ENCODE data around the gene GRIP2. TPM values are rescaled to one million over a fixed set of nuclear protein-coding genes. Genes with fewer than 3 reads are reported as not detected.

GRIP2 gene
- polyA plus RNA-seq, 1 experiment: not detected

DNA sequence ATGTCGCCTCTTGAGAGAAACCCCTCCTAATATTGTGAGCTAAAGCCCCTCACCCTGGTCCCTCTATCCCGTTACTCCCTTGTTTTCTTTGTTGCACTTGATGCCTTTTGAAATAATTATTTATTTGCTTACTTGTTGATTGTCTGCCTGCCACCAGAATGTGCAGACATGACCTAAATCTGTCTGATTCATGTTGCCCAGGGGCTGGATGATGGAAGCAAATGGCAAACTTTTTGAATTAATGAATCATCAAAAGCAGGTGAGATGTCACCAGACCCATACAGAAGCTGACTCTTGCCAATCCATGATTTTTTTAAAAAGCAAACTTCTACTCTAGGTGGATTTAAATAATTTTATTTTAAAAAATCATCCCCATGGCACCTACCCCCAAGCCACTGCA is 49.3 kb downstream of the GRIP2 start:
- POLR2A ChIA-PET: no interaction called here
- DNase-seq (ENCODE audit: low read depth, low spot score): no peak
- CTCF ChIA-PET: interaction anchor here (1.5 kb wide), 2 partner anchors 18 to 287 kb away, joined by 4 read pairs; no protein-coding TSS in a partner anchor
- H3K4me3 ChIP-seq (ENCODE audit: low read depth, low read length): no peak overlapping the region
- no peaks in the 10 kb centered on the region for H3K9me3 ChIP-seq (ENCODE audit: control insufficient read depth, insufficient read depth, low read length)
- no peak overlapping the region for H3K27ac ChIP-seq (ENCODE audit: low read depth, low read length)
- TF ChIP-seq, protein P1, sequence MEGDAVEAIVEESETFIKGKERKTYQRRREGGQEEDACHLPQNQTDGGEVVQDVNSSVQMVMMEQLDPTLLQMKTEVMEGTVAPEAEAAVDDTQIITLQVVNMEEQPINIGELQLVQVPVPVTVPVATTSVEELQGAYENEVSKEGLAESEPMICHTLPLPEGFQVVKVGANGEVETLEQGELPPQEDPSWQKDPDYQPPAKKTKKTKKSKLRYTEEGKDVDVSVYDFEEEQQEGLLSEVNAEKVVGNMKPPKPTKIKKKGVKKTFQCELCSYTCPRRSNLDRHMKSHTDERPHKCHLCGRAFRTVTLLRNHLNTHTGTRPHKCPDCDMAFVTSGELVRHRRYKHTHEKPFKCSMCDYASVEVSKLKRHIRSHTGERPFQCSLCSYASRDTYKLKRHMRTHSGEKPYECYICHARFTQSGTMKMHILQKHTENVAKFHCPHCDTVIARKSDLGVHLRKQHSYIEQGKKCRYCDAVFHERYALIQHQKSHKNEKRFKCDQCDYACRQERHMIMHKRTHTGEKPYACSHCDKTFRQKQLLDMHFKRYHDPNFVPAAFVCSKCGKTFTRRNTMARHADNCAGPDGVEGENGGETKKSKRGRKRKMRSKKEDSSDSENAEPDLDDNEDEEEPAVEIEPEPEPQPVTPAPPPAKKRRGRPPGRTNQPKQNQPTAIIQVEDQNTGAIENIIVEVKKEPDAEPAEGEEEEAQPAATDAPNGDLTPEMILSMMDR (IDR thresholded peaks at IDR 0.05; ENCODE audit: low read depth, low read length): no peak
- H3K27me3 ChIP-seq (ENCODE audit: control insufficient read depth, insufficient read depth, low read length): no peaks in the 10 kb centered on the region

DNA sequence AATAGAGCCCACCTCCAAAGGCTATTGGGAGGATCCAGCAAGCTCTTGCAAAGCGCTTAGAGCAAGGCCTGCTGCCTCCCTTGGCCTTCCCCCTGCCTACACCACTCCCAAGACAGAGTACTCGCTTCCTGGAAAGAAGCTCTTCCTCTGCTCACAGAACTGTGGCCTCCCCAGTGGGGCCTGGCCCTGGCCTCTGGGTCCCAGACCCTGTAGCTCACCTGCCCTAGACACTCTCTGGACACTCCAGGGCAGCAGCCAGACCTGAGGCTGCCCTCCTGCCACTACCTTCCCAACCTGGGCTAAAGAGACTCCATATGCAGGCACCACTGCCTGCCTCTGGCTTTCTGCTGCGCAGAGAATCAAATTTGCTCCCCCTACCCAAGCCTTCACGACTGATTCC is 49.9 kb downstream of the GRIP2 start:
- H3K9me3 ChIP-seq (ENCODE audit: control insufficient read depth, insufficient read depth, low read length): no peaks in the 10 kb centered on the region
- no peak for DNase-seq (ENCODE audit: low read depth, low spot score)
- TF ChIP-seq, protein P1 (IDR thresholded peaks at IDR 0.05; ENCODE audit: low read depth, low read length): no peak
- no peak overlapping the region for H3K4me3 ChIP-seq (ENCODE audit: low read depth, low read length)
- CTCF ChIA-PET: interaction anchor here (0.5 to 1.5 kb wide), 3 partner anchors 19 to 287 kb away, joined by 4 to 7 read pairs (median 4); no protein-coding TSS in a partner anchor
- H3K27ac ChIP-seq (ENCODE audit: low read depth, low read length): no peak overlapping the region
- no peaks in the 10 kb centered on the region for H3K27me3 ChIP-seq (ENCODE audit: control insufficient read depth, insufficient read depth, low read length)
- POLR2A ChIA-PET: no interaction called here

DNA sequence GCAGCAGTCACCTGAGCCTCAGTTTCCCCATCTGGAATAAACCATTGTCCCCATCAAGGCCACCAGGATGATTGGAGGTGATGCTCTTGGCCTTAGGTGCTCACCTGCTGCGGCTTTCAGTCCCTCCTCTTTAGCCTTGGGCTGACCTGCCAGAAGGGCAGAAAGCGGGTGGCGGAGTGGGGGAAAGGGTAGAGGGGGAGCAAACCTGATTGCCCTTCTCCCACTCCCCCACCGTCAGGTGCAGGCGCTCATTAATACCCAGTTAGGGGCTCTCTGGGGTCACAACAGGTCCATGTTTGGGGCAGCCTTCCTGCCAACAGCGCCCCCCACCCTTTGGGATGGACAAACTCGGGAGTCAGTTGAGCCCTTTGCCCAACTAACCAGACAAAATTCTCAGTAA is 50.5 kb downstream of the GRIP2 start:
- ChIA-PET POLR2A (no interaction called here), CTCF (interaction anchor here (0.5 to 1.2 kb wide), 3 partner anchors 19 to 21 kb away, joined by 4 to 7 read pairs (median 5); no protein-coding TSS in a partner anchor)
- H3K4me3 ChIP-seq (ENCODE audit: low read depth, low read length): no peak overlapping the region
- no peaks in the 10 kb centered on the region for H3K27me3 ChIP-seq (ENCODE audit: control insufficient read depth, insufficient read depth, low read length)
- no peaks in the 10 kb centered on the region for H3K9me3 ChIP-seq (ENCODE audit: control insufficient read depth, insufficient read depth, low read length)
- no peak for DNase-seq (ENCODE audit: low read depth, low spot score)
- no peak overlapping the region for H3K27ac ChIP-seq (ENCODE audit: low read depth, low read length)
- TF ChIP-seq, protein P1 (IDR thresholded peaks at IDR 0.05; ENCODE audit: low read depth, low read length): no peak

DNA sequence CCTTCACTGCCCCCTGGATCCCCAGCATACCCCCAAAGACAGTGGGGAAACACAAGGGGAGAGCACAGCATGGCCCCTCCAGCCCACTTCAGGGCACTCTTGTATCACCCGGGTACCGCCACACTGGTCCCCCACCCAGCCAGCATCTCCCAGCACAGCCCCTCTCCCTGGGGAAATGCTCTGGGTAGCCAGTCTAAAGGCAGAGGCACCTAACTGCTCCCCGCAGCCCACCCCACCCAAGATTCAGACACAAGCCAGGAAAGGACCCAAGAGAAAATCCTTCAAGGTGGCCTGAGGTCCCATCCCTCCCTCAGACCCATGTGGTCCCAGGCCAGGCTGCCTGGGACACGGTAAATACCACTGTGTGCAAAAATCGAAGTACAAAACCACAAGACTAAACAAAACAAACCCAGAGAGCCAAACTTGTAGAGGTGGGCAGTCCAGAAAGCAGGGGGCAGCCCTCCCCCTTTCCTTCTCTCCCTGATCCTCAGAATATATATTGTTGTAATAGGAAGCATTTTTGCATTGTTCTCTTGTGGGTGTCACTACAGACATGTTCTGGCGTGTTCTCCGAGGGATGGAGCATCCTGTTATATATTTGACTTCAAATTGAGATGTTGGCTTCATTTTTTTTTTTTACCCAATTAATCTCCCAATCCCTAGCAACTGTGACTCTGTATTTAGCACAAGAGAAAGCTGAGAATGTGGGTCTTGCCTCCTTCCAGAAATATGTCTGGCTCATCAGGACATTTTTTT is 51.7 kb downstream of the GRIP2 start:
- POLR2A ChIA-PET: no interaction called here
- CTCF ChIA-PET: interaction anchor here (0.6 to 1.2 kb wide), 5 partner anchors 9 to 284 kb away, joined by 3 to 7 read pairs (median 4); no protein-coding TSS in a partner anchor
- no peak for DNase-seq (ENCODE audit: low read depth, low spot score)
- H3K27ac ChIP-seq (ENCODE audit: low read depth, low read length): peak overlapping the region; percentile 31
- no peak overlapping the region for H3K4me3 ChIP-seq (ENCODE audit: low read depth, low read length)
- H3K9me3 ChIP-seq (ENCODE audit: control insufficient read depth, insufficient read depth, low read length): no peaks in the 10 kb centered on the region
- H3K27me3 ChIP-seq (ENCODE audit: control insufficient read depth, insufficient read depth, low read length): no peaks in the 10 kb centered on the region
- TF ChIP-seq, protein P1 (IDR thresholded peaks at IDR 0.05; ENCODE audit: low read depth, low read length): no peak

DNA sequence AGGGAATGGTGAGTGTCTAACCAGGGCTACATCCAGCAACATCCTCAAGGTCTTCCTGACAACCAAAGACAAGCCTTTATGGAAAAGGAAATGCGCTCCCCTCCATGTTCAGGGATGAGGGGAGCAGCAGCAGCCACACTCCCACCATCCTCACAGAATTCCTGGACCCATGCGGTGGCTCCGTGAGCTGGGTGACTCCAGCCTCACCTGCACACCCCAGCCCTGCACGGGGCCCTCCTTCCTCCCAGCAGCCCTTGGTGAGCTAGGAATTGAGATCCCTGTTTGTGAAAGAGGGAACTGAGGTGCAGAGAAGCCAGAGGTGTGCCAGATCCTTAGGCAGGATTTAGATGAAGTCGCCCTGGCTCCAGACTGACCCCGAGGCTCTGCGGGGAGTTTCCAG is 52.3 kb downstream of the GRIP2 start:
- CTCF ChIA-PET: interaction anchor here (0.8 to 0.9 kb wide), 2 partner anchors 22 to 227 kb away, joined by 3 read pairs; no protein-coding TSS in a partner anchor
- H3K27me3 ChIP-seq (ENCODE audit: control insufficient read depth, insufficient read depth, low read length): no peaks in the 10 kb centered on the region
- DNase-seq (ENCODE audit: low read depth, low spot score): no peak
- H3K9me3 ChIP-seq (ENCODE audit: control insufficient read depth, insufficient read depth, low read length): no peaks in the 10 kb centered on the region
- TF ChIP-seq, protein P1 (IDR thresholded peaks at IDR 0.05; ENCODE audit: low read depth, low read length): no peak
- POLR2A ChIA-PET: no interaction called here
- H3K27ac ChIP-seq (ENCODE audit: low read depth, low read length): no peak overlapping the region
- no peak overlapping the region for H3K4me3 ChIP-seq (ENCODE audit: low read depth, low read length)

All from AG04450 (cell line).